Skin of body (tissue), 3 donors: ENCODE data around the gene PLEKHH1. TPM values are rescaled to one million over a fixed set of nuclear protein-coding genes. Genes with fewer than 3 reads are reported as not detected.
"Not testable (repeated sequence)": the region's sequence is repeated elsewhere in the genome, so short reads cannot be mapped to it uniquely, and the experiment has no call there.

Experiments
- DNase-seq: peaks from one replicate; lab custom pipeline; 2025; lab: John Stamatoyannopoulos, UW
- small RNA-seq: library from RNA; depleted of rRNA; stranded (forward); fragments of <200 nt; gene quantifications from one replicate; pipeline ENCODE3, GENCODE V24; 2014; ENCODE audit warnings: low replicate concordance
- total RNA-seq: library from RNA; depleted of rRNA; stranded (reverse); fragments of >200 nt; gene quantifications from one replicate; pipeline ENCODE4 v1.2.3, GENCODE V29; 2014

Gene PLEKHH1
- total RNA-seq, 1 donor from 2014 or later: 8.7 TPM

- DNase-seq: no peak
These were observed 87.2 kb downstream of the PLEKHH1 start for GRCh38 chr14:67620217-67620785.

GRCh38 chr14:67622675-67623074 is 89.6 kb downstream of the PLEKHH1 start:
- peak; percentile 12 for DNase-seq

GRCh38 chr14:67623114-67623513 is 90.0 kb downstream of the PLEKHH1 start:
- peak; percentile 12 for DNase-seq

GRCh38 chr14:67626131-67626530 is 93.0 kb downstream of the PLEKHH1 start:
- not testable (repeated sequence) for DNase-seq

GRCh38 chr14:67627519-67627918 is 94.4 kb downstream of the PLEKHH1 start:
- DNase-seq: no peak

- DNase-seq: no peak
These were observed 97.1 kb downstream of the PLEKHH1 start for GRCh38 chr14:67630186-67630585.

- DNase-seq: no peak
These were observed 97.8 kb downstream of the PLEKHH1 start for GRCh38 chr14:67630938-67631337.

- no peak for DNase-seq
These were observed 100.5 kb downstream of the PLEKHH1 start for GRCh38 chr14:67633451-67634147.

GRCh38 chr14:67636361-67636919 is 103.3 kb downstream of the PLEKHH1 start:
- DNase-seq: no peak

- DNase-seq: no peak
These were observed 105.6 kb downstream of the PLEKHH1 start for GRCh38 chr14:67638642-67639041.

Small RNA genes lying within 50 kb of the gene (small RNA-seq; reads per million reads assigned to genes)
- gene AL132640.3: not detected
- not detected for gene RF00019

Other genes with a start within 250 kb of the PLEKHH1 start
- 84.3 TPM for gene ATP6V1D, start 173.5 kb upstream of the PLEKHH1 start, total RNA-seq
- 108 TPM for gene EIF2S1, start 173.0 kb upstream of the PLEKHH1 start, total RNA-seq
- 14.0 TPM for gene PLEK2, start 121.1 kb upstream of the PLEKHH1 start, total RNA-seq
- gene TMEM229B, start 44.6 kb upstream of the PLEKHH1 start, total RNA-seq: 0.49 TPM
- gene PIGH, start 67.0 kb downstream of the PLEKHH1 start, total RNA-seq: 21.3 TPM
- 2.9 TPM for gene ARG2, start 86.6 kb downstream of the PLEKHH1 start, total RNA-seq
- 34.0 TPM for gene VTI1B, start 141.3 kb downstream of the PLEKHH1 start, total RNA-seq
- 55.8 TPM for gene RDH11, start 162.5 kb downstream of the PLEKHH1 start, total RNA-seq
- gene RDH12, start 168.6 kb downstream of the PLEKHH1 start, total RNA-seq: 21.7 TPM